ENCODE measurements around the gene RNU5B-1.

The RNU5B-1 gene

DNA sequence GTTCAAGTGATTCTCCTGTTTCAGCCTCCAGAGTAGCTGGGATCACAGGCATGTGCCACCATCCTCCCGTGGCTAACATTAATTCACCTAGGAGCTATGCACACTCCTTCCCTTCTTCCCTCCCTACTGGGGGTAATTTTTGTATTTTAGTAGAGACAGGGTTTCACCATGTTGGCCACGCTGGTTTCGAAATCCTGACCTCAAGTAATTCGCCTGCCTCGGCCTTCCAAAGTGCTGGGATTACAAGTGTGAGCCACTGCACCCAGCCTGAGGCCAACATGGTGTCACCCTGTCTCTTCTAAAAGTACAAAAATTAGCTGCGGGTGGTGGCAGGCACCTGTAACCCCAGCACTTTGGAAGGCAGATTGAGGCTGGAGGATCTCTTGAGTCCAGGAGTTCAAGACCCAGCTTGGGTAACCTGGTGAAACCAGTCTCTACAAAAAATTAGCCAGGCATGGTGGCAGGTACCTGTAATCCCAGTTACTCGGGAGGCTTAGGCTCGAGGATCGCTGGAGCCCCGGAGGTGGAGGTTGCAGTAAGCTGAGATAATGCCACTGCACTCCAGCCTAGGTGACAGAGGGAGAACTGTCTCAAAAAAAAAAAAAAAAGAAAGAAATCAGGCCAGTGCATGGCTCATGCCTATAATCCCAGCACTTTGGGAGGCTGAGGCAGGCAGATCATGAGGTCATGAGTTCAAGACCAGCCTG lies 6.1 kb downstream of the RNU5B-1 start:
- TF ChIP-seq, protein P1, sequence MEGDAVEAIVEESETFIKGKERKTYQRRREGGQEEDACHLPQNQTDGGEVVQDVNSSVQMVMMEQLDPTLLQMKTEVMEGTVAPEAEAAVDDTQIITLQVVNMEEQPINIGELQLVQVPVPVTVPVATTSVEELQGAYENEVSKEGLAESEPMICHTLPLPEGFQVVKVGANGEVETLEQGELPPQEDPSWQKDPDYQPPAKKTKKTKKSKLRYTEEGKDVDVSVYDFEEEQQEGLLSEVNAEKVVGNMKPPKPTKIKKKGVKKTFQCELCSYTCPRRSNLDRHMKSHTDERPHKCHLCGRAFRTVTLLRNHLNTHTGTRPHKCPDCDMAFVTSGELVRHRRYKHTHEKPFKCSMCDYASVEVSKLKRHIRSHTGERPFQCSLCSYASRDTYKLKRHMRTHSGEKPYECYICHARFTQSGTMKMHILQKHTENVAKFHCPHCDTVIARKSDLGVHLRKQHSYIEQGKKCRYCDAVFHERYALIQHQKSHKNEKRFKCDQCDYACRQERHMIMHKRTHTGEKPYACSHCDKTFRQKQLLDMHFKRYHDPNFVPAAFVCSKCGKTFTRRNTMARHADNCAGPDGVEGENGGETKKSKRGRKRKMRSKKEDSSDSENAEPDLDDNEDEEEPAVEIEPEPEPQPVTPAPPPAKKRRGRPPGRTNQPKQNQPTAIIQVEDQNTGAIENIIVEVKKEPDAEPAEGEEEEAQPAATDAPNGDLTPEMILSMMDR (IDR thresholded peaks at IDR 0.05; ENCODE audit: low read depth, low read length, missing control alignments) = no peak
- no peak for DNase-seq (ENCODE audit: low read depth)
- no peak overlapping the region for H3K4me3 ChIP-seq (ENCODE audit: low read depth, low read length)

DNA sequence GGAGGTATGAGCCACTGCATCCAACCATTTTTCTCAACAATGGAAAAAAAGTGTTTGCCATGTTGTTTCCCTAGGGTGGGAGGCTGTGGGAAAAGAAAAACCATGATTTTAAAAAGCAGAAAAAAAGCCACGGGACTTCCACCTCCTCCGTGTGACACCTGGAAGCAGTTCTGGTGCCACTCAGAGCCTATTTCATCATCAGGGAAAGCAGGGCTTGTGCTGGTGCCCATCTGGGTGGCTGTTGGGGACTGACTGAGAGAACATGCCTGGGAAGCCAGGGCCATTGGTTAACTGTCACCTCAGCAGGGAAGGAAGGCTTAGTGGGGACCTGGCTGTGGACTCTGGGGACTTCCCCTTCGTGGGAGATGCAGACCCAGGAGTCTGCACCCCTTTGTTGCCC lies 7.3 kb downstream of the RNU5B-1 start:
- TF ChIP-seq, protein P1 (IDR thresholded peaks at IDR 0.05; ENCODE audit: low read depth, low read length, missing control alignments) = no peak
- H3K4me3 ChIP-seq (ENCODE audit: low read depth, low read length) = no peak overlapping the region
- DNase-seq (ENCODE audit: low read depth) = no peak

DNA sequence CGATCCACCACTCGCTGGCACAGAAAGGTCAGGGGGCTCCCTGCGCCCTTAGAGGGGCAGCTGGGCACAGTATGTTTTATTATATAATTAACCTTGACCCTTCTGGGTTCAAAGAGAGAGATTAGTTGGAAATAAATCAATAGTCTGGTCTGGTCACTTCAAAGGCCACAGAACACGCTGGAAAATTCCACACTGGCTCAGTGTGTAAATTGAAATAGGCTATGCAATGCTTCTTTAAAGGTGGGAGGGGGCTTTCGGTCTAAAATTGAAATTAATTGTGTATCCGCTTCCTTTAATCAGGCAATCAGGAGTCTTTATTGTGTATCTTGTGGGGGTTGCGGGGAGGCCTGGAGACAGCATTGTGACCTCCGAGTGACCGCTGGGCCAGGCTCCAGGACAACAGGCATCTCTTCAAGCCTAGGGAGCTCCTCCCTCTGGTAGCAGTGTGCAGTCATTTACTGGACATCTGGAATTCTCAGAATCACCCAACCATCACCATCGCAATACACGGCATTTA lies 8.0 kb downstream of the RNU5B-1 start:
- no peak for DNase-seq (ENCODE audit: low read depth)
- H3K4me3 ChIP-seq (ENCODE audit: low read depth, low read length) = no peak overlapping the region
- TF ChIP-seq, protein P1 (IDR thresholded peaks at IDR 0.05; ENCODE audit: low read depth, low read length, missing control alignments) = no peak

DNA sequence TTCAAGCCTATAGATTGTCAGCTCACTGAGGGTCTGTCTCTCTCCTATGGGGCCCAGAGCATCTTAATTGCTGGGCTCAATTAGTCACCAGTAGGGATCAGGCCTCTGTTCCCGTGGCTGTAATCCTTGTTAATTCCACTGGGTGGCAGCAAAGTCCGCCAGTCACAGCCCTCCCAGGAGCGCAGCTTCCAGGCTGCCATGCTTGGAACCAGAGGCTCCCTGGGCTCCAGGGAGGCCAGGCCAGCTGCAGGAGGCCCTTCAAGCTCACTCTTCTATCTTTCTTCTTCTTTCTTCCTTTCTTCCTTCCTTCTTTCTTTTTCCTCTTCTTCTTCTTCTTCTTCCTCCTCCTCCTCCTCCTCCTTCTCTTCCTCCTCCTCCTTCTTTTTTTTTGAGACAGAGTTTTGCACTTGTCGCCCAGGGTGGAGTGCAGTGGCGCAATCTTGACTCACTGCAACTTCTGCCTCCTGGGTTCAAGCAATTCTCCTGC lies 14.4 kb downstream of the RNU5B-1 start:
- H3K4me3 ChIP-seq (ENCODE audit: low read depth, low read length) = no peak overlapping the region
- TF ChIP-seq, protein P1 (IDR thresholded peaks at IDR 0.05; ENCODE audit: low read depth, low read length, missing control alignments) = peak; percentile 82
- no peak for DNase-seq (ENCODE audit: low read depth)

DNA sequence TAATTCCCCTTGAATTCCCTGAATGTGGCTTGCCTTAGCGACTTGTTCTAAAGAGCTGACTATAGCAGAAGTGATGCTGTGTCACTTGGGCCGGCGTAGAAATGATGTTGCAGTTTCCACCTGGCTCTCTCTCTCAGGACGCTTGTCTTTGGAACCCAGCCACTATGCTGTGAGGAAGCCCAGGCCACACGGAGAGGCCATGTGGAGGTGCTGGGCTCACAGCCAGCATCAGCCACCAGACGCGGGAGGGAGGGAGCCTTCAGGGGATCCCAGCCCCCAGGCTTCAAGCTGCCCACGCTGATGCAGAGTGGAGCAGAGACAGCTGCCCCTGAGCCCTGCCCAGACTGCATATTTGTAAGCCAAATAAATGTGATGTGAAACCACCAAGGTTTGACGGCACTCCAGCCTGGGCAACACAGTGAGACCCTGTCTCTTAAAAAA lies 18.6 kb downstream of the RNU5B-1 start:
- DNase-seq (ENCODE audit: low read depth) = no peak
- TF ChIP-seq, protein P1 (IDR thresholded peaks at IDR 0.05; ENCODE audit: low read depth, low read length, missing control alignments) = no peak
- no peak overlapping the region for H3K4me3 ChIP-seq (ENCODE audit: low read depth, low read length)

DNA sequence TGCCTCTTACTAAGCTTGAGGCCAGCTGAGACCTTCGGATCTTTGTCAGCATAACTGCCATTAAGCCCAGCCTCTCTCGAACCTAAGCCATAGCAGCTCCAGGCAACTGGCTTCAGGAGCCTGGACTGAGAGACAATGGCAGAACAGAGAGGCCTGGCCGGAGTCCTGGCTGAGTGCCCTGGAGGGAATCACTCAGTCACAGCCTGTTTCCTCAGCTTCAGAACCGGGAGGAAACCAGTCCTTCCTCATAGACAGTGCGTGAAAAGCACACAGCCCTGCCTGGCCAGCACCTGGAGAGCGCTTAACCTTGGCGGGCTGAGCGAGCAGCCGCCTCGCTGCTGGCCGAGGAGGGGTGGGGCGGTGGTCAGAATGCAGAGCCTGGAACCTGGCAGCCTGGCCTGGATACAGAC lies 21.6 kb downstream of the RNU5B-1 start:
- H3K4me3 ChIP-seq (ENCODE audit: low read depth, low read length) = no peak overlapping the region
- TF ChIP-seq, protein P1 (IDR thresholded peaks at IDR 0.05; ENCODE audit: low read depth, low read length, missing control alignments) = no peak
- no peak for DNase-seq (ENCODE audit: low read depth)

DNA sequence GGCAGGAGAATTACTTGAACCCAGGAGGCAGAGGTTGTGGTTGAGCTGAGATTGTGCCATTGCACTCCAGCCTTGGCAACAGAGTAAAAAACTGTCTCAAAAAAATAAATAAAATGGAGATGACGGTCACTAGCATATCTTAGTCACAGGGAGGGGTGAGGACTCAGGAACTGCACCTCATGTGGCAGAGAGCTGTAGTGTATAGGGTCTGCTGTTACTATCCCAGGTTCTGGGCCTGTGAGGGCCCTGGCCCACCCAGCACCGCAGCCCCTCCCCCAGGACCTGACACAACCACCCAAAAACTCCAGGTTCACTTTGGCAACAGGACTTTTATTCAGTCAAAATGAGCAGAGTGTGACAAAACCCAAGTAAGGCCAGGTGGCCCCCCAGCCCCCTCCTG lies 22.3 kb downstream of the RNU5B-1 start:
- TF ChIP-seq, protein P1 (IDR thresholded peaks at IDR 0.05; ENCODE audit: low read depth, low read length, missing control alignments) = no peak

More for the DNA sequence above, 22.3 kb downstream of the RNU5B-1 start:
- DNase-seq (ENCODE audit: low read depth) = no peak
- no peak overlapping the region for H3K4me3 ChIP-seq (ENCODE audit: low read depth, low read length)

Measured in GM12864 (cell line).